GM12891 (cell line): ENCODE data around the gene RAPGEF4.

Source experiments
- POLR2A ChIP-seq: IDR thresholded peaks from 2 replicates; pipeline ENCODE4 v1.6.1; 2011; ENCODE audit warnings: low read depth, low read length, control low read depth
- POLR2AphosphoS5 ChIP-seq: IDR thresholded peaks from 2 replicates; pipeline ENCODE4 v1.6.1; 2011; ENCODE audit warnings: low read depth, low read length, control low read depth
- SPI1 ChIP-seq: IDR thresholded peaks from 2 replicates; pipeline ENCODE4 v1.6.1; 2011; ENCODE audit warnings: low read depth, low read length, control low read depth
- TAF1 ChIP-seq: IDR thresholded peaks from 2 replicates; pipeline ENCODE4 v1.6.1; 2011; ENCODE audit warnings: low read depth, low read length, control low read depth

DNA sequence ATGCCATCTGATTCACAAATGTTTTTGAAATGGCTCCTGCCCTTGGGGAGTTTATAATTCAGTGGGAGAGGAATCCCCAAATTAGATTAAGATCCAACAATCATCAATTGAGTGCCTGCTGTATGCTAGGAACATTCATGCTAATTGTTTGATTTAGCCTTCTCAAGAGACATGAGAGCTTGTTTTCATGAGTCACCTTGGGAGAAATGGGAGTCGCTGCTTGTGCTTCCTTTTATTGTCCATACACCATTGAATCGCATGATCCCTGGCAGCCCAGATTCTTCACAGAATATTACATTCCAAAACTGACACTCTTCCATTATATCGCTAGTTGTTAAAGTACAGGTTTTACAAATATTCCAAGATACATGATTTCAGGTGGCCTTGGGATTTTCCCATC lies 234.0 kb downstream of the RAPGEF4 start:
- no peak for TF ChIP-seq POLR2AphosphoS5
- no peak for TF ChIP-seq SPI1
- no peak for TF ChIP-seq POLR2A
- TF ChIP-seq TAF1: no peak
